HepG2 (cell line): ENCODE results near the gene TMEM116. TPM values are rescaled to one million over a fixed set of nuclear protein-coding genes. Genes with fewer than 3 reads are reported as not detected.

Experiments
- AHR ChIP-seq: IDR thresholded peaks from 2 replicates; pipeline ENCODE4 v1.6.1; 2018; ENCODE audit warnings: missing genetic modification reagents, missing compliant biosample characterization
- FOXJ3 ChIP-seq: sonication (generic); formaldehyde crosslinking; IDR thresholded peaks from 2 replicates; pipeline ENCODE4 v1.4.0; 2020; ENCODE audit warnings: missing genetic modification reagents, mild to moderate bottlenecking, borderline replicate concordance
- HCFC1 ChIP-seq: fragments of 150-350 bp; IDR thresholded peaks from 2 replicates; pipeline ENCODE4 v1.6.1; 2014; ENCODE audit warnings: low read depth, low read length
- MAF1 ChIP-seq: sonication (generic); formaldehyde crosslinking; IDR thresholded peaks from 2 replicates; pipeline ENCODE4 v1.5.0; 2020; ENCODE audit warnings: missing genetic modification reagents, borderline replicate concordance
- NCOA5 ChIP-seq: sonication (generic); formaldehyde crosslinking; IDR thresholded peaks from 2 replicates; pipeline ENCODE4 v1.4.0; 2020; ENCODE audit warnings: missing genetic modification reagents
- NFKBIZ ChIP-seq: IDR thresholded peaks from 2 replicates; pipeline ENCODE4 v1.6.1; 2018; ENCODE audit warnings: missing genetic modification reagents, missing compliant biosample characterization
- PITX1 ChIP-seq: sonication (generic); formaldehyde crosslinking; IDR thresholded peaks from 2 replicates; pipeline ENCODE4 v1.5.1; 2020; ENCODE audit warnings: mild to moderate bottlenecking, missing genetic modification reagents
- RFX1 ChIP-seq: fragments of 450-650 bp; IDR thresholded peaks from 2 replicates; pipeline ENCODE4 v1.6.1; 2017
- RFXAP ChIP-seq: sonication (generic); formaldehyde crosslinking; IDR thresholded peaks from 2 replicates; pipeline ENCODE4 v1.4.0; 2020; ENCODE audit warnings: missing genetic modification reagents, borderline replicate concordance
- TAF1 ChIP-seq: sonication (generic); formaldehyde crosslinking; IDR thresholded peaks from 2 replicates; pipeline ENCODE4 v1.4.0; 2020; ENCODE audit warnings: missing genetic modification reagents
- U2AF1 ChIP-seq: fragments of 200-400 bp; formaldehyde crosslinking; optimal IDR thresholded peaks from 2 replicates; pipeline ENCODE3; 2017; ENCODE audit warnings: mild to moderate bottlenecking, low read depth, low read length
- YY1 ChIP-seq: IDR thresholded peaks from 2 replicates; pipeline ENCODE4 v1.6.1; 2011; ENCODE audit warnings: low read length, low read depth, moderate library complexity, mild to moderate bottlenecking; ENCODE audit not compliant: insufficient read depth, insufficient replicate concordance
- ZFP41 ChIP-seq: sonication (generic); formaldehyde crosslinking; IDR thresholded peaks from 2 replicates; pipeline ENCODE4 v1.4.0; 2020; ENCODE audit warnings: mild to moderate bottlenecking, missing genetic modification reagents, borderline replicate concordance
- ZNF335 ChIP-seq: sonication (generic); formaldehyde crosslinking; IDR thresholded peaks from 2 replicates; pipeline ENCODE4 v1.4.0; 2020; ENCODE audit warnings: missing genetic modification reagents
- ZNF556 ChIP-seq: sonication (generic); formaldehyde crosslinking; IDR thresholded peaks from 2 replicates; pipeline ENCODE4 v1.4.0; 2020; ENCODE audit warnings: mild to moderate bottlenecking, missing genetic modification reagents, borderline replicate concordance
- ZNF607 ChIP-seq: sonication (generic); formaldehyde crosslinking; IDR thresholded peaks from 2 replicates; pipeline ENCODE4 v1.5.1; 2020; ENCODE audit warnings: missing genetic modification reagents, mild to moderate bottlenecking, borderline replicate concordance
- ZNF790 ChIP-seq: sonication (generic); formaldehyde crosslinking; IDR thresholded peaks from 2 replicates; pipeline ENCODE4 v1.8.0; 2022; ENCODE audit warnings: missing genetic modification reagents, mild to moderate bottlenecking, borderline replicate concordance
- polyA plus RNA-seq, 8 experiments: library from polyadenylated mRNA; depleted of rRNA in 3 of 8; stranded (reverse) in 7 of 8; unstranded in 1 of 8; fragments of >200 nt; fragmentation: Illumina TruSeq in 4 of 8; extraction: Trizol in 4 of 8; gene quantifications; 2 replicates each; pipeline versions ENCODE4 v1.2.1 to v1.2.3, GENCODE V29; 2011 to 2016; ENCODE audit warnings: low read depth in 4 of 8, missing spikeins in 1 of 8, mixed read lengths in 1 of 8; ENCODE audit not compliant: insufficient read depth in 1 of 8
- total RNA-seq, 5 experiments: library from RNA; depleted of rRNA; stranded (reverse); fragments of >200 nt; fragmentation: Illumina TruSeq; extraction: Trizol; gene quantifications; 2 replicates each; pipeline ENCODE4 v1.2.3, GENCODE V29; 2016; ENCODE audit warnings: low read depth in 1 of 5
- TF ChIP-seq, protein P1 (sequence below): sonication (generic); formaldehyde crosslinking; IDR thresholded peaks from 2 replicates; pipeline ENCODE4 v1.5.0; 2020; ENCODE audit warnings: mild to moderate bottlenecking, missing genetic modification reagents
- TF ChIP-seq, protein P2 (sequence below): sonication (generic); formaldehyde crosslinking; IDR thresholded peaks from 2 replicates; pipeline ENCODE4 v1.8.0; 2022; ENCODE audit warnings: mild to moderate bottlenecking, missing genetic modification reagents, moderate library complexity
- TF ChIP-seq, protein P3 (sequence below): sonication (generic); formaldehyde crosslinking; IDR thresholded peaks from 2 replicates; pipeline ENCODE4 v1.8.0; 2022; ENCODE audit warnings: missing genetic modification reagents, mild to moderate bottlenecking, borderline replicate concordance
- TF ChIP-seq, protein P4 (sequence below): sonication (generic); formaldehyde crosslinking; IDR thresholded peaks from 2 replicates; pipeline ENCODE4 v1.8.1; 2022; ENCODE audit warnings: mild to moderate bottlenecking, missing genetic modification reagents
- TF ChIP-seq, protein P5 (sequence below): sonication (generic); formaldehyde crosslinking; IDR thresholded peaks from 2 replicates; pipeline ENCODE4 v1.4.0; 2020; ENCODE audit warnings: missing genetic modification reagents

Gene TMEM116
- total and polyA plus RNA-seq, 2 of the 13 experiments (the other 11 are each of a cell fraction or from before 2014, with no cell fraction given), result 14.0 to 17.8 TPM

DNA sequence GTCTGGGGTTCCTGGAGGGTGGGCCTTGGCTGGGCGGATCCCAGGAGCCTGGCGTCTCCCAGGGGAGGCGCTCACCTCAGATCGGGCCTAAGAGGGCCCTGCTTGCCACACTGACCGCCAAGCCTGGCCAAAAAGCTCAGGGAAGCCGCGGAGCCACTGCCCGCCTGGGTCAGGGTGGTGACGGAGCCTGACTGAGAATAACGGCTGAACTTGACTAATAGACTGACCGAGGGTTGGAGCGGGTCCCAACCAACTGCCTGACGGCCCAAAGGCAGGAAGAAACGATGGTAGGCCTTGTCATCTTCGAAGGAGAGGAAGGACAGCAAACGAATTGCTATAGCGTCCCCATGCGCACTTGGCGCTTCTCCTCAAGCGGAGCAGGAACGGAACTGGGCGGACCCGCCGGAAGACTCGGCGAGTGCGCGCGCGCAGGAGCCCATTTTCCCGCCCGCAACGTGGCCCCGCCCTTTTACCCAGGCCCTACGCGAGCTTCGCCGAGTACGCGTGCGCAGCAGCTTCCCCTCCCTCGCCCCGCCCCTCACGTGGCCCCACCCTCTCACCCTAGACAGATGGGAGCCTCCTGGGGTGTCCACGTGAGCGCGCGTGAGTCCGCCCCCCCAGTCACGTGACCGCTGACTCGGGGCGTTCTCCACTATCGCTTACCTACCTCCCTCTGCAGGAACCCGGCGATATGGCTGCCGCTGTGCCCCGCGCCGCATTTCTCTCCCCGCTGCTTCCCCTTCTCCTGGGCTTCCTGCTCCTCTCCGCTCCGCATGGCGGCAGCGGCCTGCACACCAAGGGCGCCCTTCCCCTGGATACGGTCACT, at the start of gene TMEM116, which contains the start of gene ERP29 (continued):
- TF ChIP-seq NFKBIZ, result peak; percentile 39; the same call in 1 of the 2 replicates
- TF ChIP-seq YY1, result peak; percentile 85
- TF ChIP-seq MAF1 (CRISPR knock-in tag), result peak; percentile 39; the same call in 1 of the 2 replicates
- TF ChIP-seq, protein P1, sequence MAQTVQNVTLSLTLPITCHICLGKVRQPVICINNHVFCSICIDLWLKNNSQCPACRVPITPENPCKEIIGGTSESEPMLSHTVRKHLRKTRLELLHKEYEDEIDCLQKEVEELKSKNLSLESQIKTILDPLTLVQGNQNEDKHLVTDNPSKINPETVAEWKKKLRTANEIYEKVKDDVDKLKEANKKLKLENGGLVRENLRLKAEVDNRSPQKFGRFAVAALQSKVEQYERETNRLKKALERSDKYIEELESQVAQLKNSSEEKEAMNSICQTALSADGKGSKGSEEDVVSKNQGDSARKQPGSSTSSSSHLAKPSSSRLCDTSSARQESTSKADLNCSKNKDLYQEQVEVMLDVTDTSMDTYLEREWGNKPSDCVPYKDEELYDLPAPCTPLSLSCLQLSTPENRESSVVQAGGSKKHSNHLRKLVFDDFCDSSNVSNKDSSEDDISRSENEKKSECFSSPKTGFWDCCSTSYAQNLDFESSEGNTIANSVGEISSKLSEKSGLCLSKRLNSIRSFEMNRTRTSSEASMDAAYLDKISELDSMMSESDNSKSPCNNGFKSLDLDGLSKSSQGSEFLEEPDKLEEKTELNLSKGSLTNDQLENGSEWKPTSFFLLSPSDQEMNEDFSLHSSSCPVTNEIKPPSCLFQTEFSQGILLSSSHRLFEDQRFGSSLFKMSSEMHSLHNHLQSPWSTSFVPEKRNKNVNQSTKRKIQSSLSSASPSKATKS (CRISPR knock-in tag), result no peak
- peak; percentile 38; the same call in 1 of the 2 replicates for TF ChIP-seq ZNF790 (CRISPR knock-in tag)
- no peak for TF ChIP-seq NCOA5 (CRISPR knock-in tag)
- no peak for TF ChIP-seq ZNF335 (CRISPR knock-in tag)
- TF ChIP-seq ZFP41 (CRISPR knock-in tag), result peak; percentile 92; the same call in 1 of the 2 replicates
- TF ChIP-seq ZNF607 (CRISPR knock-in tag), result peak; percentile 82
- TF ChIP-seq, protein P2, sequence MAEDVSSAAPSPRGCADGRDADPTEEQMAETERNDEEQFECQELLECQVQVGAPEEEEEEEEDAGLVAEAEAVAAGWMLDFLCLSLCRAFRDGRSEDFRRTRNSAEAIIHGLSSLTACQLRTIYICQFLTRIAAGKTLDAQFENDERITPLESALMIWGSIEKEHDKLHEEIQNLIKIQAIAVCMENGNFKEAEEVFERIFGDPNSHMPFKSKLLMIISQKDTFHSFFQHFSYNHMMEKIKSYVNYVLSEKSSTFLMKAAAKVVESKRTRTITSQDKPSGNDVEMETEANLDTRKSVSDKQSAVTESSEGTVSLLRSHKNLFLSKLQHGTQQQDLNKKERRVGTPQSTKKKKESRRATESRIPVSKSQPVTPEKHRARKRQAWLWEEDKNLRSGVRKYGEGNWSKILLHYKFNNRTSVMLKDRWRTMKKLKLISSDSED (CRISPR knock-in tag), result no peak
- TF ChIP-seq U2AF1, result no peak
- TF ChIP-seq, protein P3, sequence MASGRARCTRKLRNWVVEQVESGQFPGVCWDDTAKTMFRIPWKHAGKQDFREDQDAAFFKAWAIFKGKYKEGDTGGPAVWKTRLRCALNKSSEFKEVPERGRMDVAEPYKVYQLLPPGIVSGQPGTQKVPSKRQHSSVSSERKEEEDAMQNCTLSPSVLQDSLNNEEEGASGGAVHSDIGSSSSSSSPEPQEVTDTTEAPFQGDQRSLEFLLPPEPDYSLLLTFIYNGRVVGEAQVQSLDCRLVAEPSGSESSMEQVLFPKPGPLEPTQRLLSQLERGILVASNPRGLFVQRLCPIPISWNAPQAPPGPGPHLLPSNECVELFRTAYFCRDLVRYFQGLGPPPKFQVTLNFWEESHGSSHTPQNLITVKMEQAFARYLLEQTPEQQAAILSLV, result peak; percentile 69; the same call in 1 of the 2 replicates
- TF ChIP-seq, protein P4, sequence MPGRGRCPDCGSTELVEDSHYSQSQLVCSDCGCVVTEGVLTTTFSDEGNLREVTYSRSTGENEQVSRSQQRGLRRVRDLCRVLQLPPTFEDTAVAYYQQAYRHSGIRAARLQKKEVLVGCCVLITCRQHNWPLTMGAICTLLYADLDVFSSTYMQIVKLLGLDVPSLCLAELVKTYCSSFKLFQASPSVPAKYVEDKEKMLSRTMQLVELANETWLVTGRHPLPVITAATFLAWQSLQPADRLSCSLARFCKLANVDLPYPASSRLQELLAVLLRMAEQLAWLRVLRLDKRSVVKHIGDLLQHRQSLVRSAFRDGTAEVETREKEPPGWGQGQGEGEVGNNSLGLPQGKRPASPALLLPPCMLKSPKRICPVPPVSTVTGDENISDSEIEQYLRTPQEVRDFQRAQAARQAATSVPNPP (CRISPR knock-in tag), result peak; percentile 91
- TF ChIP-seq RFXAP (CRISPR knock-in tag), result peak; percentile 51; the same call in 1 of the 2 replicates
- peak; percentile 69 for TF ChIP-seq TAF1
- no peak for TF ChIP-seq RFX1
- 0 out of 2 replicates have a peak, but pooled peaks have one; percentile 21 for TF ChIP-seq AHR (CRISPR knock-in tag)
- TF ChIP-seq PITX1 (CRISPR knock-in tag), result no peak; the same call in 1 of the 2 replicates
- TF ChIP-seq ZNF556 (CRISPR knock-in tag), result peak; percentile 57; the same call in 1 of the 2 replicates
- TF ChIP-seq HCFC1, result no peak
- TF ChIP-seq FOXJ3 (CRISPR knock-in tag), result peak; percentile 50; the same call in 1 of the 2 replicates
- TF ChIP-seq, protein P5, sequence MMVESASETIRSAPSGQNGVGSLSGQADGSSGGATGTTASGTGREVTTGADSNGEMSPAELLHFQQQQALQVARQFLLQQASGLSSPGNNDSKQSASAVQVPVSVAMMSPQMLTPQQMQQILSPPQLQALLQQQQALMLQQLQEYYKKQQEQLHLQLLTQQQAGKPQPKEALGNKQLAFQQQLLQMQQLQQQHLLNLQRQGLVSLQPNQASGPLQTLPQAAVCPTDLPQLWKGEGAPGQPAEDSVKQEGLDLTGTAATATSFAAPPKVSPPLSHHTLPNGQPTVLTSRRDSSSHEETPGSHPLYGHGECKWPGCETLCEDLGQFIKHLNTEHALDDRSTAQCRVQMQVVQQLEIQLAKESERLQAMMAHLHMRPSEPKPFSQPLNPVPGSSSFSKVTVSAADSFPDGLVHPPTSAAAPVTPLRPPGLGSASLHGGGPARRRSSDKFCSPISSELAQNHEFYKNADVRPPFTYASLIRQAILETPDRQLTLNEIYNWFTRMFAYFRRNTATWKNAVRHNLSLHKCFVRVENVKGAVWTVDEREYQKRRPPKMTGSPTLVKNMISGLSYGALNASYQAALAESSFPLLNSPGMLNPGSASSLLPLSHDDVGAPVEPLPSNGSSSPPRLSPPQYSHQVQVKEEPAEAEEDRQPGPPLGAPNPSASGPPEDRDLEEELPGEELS (CRISPR knock-in tag), result peak; percentile 39; the same call in 1 of the 2 replicates
